ENCODE measurements around the gene FKBP2. TPM values are rescaled to one million over a fixed set of nuclear protein-coding genes. Genes with fewer than 3 reads are reported as not detected.
A peak's percentile ranks its signal among the peaks of the same experiment; 100 is the strongest.

The FKBP2 gene
- total RNA-seq, 3 donors from 2014 or later = 67.5 to 91.0 (median 75.8) TPM

GRCh38 chr11:64220271-64220670 lies 20.6 kb upstream of the FKBP2 start:
- Histone ChIP-seq H3K36me3 (ENCODE audit: low read depth) (no peaks in the 10 kb centered on the region), H3K9me3 (no peaks in the 10 kb centered on the region), H3K4me1 (ENCODE audit: low read depth) (peaks cover 5% of the 10 kb centered on the region), H3K4me3 (no peak overlapping the region)
- DNase-seq (peak in 1 of 3 donors; percentile 26), ATAC-seq (no peak)
- intact Hi-C loops (cut with DNase I, micrococcal nuclease) = no loop called here
- no peak for TF ChIP-seq CTCF (IDR thresholded peaks at IDR 0.05)

- TF ChIP-seq CTCF (IDR thresholded peaks at IDR 0.05) = no peak
Measured at GRCh38 chr11:64220798-64221197, 20.1 kb upstream of the FKBP2 start.

GRCh38 chr11:64222651-64223000 lies 18.3 kb upstream of the FKBP2 start:
- H3K4me3 ChIP-seq = no peak overlapping the region
- no peak for DNase-seq
- intact Hi-C loops (cut with DNase I, micrococcal nuclease) = no loop called here
- H3K36me3 ChIP-seq (ENCODE audit: low read depth) = no peaks in the 10 kb centered on the region
- no peaks in the 10 kb centered on the region for H3K9me3 ChIP-seq
- no peak for TF ChIP-seq CTCF (IDR thresholded peaks at IDR 0.05)
- ATAC-seq = no peak
- H3K4me1 ChIP-seq (ENCODE audit: low read depth) = peaks cover 19% of the 10 kb centered on the region

More at GRCh38 chr11:64220798-64221197, 20.1 kb upstream of the FKBP2 start:
- Histone ChIP-seq H3K4me1 (ENCODE audit: low read depth) (peaks cover 7% of the 10 kb centered on the region), H3K9me3 (no peaks in the 10 kb centered on the region), H3K36me3 (ENCODE audit: low read depth) (no peaks in the 10 kb centered on the region), H3K4me3 (no peak overlapping the region)
- intact Hi-C loops (cut with DNase I, micrococcal nuclease) = no loop called here
- peak in 1 of 3 donors; percentile 35 for DNase-seq
- ATAC-seq = no peak

GRCh38 chr11:64223001-64223651 lies 17.8 kb upstream of the FKBP2 start:
- no peaks in the 10 kb centered on the region for H3K36me3 ChIP-seq (ENCODE audit: low read depth)
- no peak overlapping the region for H3K4me3 ChIP-seq
- DNase-seq (peak in 1 of 3 donors; percentile 67), ATAC-seq (no peak)
- H3K9me3 ChIP-seq = no peaks in the 10 kb centered on the region
- TF ChIP-seq CTCF (IDR thresholded peaks at IDR 0.05) = no peak
- H3K4me1 ChIP-seq (ENCODE audit: low read depth) = peaks cover 24% of the 10 kb centered on the region
- intact Hi-C loops (cut with DNase I, micrococcal nuclease) = no loop called here

GRCh38 chr11:64224151-64224890 lies 16.6 kb upstream of the FKBP2 start:
- ATAC-seq (no peak), DNase-seq (peak; percentile 14 to 64 (median 35))
- no peak overlapping the region for H3K4me3 ChIP-seq
- intact Hi-C loops (cut with DNase I, micrococcal nuclease) = no loop called here
- peaks cover 27% of the 10 kb centered on the region for H3K4me1 ChIP-seq (ENCODE audit: low read depth)
- TF ChIP-seq CTCF (IDR thresholded peaks at IDR 0.05) = no peak
- no peaks in the 10 kb centered on the region for H3K36me3 ChIP-seq (ENCODE audit: low read depth)
- no peaks in the 10 kb centered on the region for H3K9me3 ChIP-seq

Data from mucosa of descending colon (tissue), 3 donors.